ENCODE data around the gene CLCN7. TPM values are rescaled to one million over a fixed set of nuclear protein-coding genes. Genes with fewer than 3 reads are reported as not detected.
A peak's percentile ranks its signal among the peaks of the same experiment; 100 is the strongest.
"Not testable (repeated sequence)": the region's sequence is repeated elsewhere in the genome, so short reads cannot be mapped to it uniquely, and the experiment has no call there.

The CLCN7 gene
- total RNA-seq, 3 donors from 2014 or later (not counting 1 experiment from before 2014, with no cell fraction given) = 117 to 125 (median 118) TPM

DNA sequence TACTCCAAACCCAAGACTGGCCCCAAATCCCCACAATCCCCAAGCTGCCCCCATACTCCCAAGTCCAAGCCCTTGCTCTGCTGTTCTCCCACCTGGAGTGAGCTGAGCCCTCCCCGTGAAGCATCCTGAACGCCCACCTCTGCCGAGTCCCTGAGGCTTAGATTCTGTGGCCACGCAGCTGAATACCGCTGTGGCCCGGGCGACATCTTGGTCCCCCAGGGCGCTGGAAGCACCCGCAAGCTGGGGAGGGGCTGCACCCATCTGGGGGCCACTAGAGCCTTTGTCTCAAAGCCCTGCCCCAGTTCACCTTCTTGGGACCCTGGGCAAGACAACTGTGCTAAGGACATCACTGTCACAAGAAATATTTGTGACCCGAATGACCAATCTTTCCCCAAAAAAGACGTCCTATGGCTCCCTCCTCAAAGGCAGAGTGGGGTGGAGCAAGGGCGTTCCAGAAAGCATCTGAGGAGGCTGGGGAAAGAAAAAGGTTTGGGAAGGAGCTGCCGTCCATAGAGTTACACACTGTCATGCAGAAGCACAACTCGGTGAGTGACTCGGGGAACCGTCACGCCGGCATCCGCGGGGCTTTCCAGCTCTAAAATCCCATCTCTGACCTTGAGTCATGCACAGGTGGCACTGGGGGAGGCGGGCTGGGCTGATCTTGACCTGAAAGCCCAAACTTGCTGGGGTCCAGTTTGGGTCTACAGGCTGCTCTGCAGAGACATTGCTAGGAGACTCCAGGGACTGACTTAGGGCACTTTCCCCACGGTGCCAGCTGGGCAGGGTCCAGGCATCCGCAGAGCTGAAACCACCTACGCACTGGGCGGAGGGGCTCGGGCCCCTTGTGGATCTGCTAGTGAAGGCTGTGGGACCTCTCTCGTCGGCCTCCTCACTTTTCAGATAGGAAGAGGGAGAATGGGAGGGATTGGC lies 7.3 kb upstream of the CLCN7 start:
- Histone ChIP-seq H3K27me3 (ENCODE audit: control insufficient read depth, insufficient read depth, low read length) (no peaks in the 10 kb centered on the region), H3K36me3 (ENCODE audit: control insufficient read depth, insufficient read depth, low read length) (no peaks in the 10 kb centered on the region), H3K9me3 (ENCODE audit: control insufficient read depth, insufficient read depth, low read length) (no peaks in the 10 kb centered on the region), H3K4me1 (ENCODE audit: control insufficient read depth, insufficient read depth, low read length) (peaks cover 8% of the 10 kb centered on the region), H3K27ac (ENCODE audit: low read length) (no peak overlapping the region), H3K4me3 (ENCODE audit: low read length) (no peak overlapping the region)
- intact Hi-C loops (cut with micrococcal nuclease) = no loop called here
- H3K27ac Mint-ChIP-seq = no peak overlapping the region
- no peaks in the 10 kb centered on the region for H3K27me3 Mint-ChIP-seq (ENCODE audit: low read depth in 2 of 2)
- no peak overlapping the region for H3K4me3 Mint-ChIP-seq
- 93% methylated on average over 28 of the region's 28 CpGs for WGBS (ENCODE audit: insufficient coverage)
- H3K9me3 Mint-ChIP-seq = no peaks in the 10 kb centered on the region
- ATAC-seq (no peak), DNase-seq (no peak)
- no peaks in the 10 kb centered on the region for H3K36me3 Mint-ChIP-seq
- TF ChIP-seq, protein P1, sequence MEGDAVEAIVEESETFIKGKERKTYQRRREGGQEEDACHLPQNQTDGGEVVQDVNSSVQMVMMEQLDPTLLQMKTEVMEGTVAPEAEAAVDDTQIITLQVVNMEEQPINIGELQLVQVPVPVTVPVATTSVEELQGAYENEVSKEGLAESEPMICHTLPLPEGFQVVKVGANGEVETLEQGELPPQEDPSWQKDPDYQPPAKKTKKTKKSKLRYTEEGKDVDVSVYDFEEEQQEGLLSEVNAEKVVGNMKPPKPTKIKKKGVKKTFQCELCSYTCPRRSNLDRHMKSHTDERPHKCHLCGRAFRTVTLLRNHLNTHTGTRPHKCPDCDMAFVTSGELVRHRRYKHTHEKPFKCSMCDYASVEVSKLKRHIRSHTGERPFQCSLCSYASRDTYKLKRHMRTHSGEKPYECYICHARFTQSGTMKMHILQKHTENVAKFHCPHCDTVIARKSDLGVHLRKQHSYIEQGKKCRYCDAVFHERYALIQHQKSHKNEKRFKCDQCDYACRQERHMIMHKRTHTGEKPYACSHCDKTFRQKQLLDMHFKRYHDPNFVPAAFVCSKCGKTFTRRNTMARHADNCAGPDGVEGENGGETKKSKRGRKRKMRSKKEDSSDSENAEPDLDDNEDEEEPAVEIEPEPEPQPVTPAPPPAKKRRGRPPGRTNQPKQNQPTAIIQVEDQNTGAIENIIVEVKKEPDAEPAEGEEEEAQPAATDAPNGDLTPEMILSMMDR (IDR thresholded peaks at IDR 0.05) = no peak
- no peaks in the 10 kb centered on the region for H3K4me1 Mint-ChIP-seq

DNA sequence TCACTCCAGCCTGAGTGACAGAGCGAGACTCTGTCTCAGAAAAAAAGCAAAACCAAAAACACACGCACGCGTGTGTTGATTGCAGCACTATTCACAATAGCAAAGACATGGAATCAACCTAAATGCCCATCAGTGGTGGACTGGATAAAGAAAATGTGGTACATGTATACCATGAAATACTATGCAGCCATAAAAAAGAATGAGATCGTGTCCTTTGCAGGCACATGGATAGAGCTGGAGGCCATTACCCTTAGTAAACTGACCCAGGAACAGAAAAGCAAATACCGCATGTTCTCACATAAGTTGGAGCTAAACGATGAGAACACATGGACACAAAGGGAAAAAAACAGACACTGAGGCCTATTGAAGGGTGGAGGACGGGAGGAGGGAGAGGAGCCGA lies 4.1 kb upstream of the CLCN7 start:
- intact Hi-C loops (cut with micrococcal nuclease) = not testable (repeated sequence)
- H3K4me1 ChIP-seq (ENCODE audit: control insufficient read depth, insufficient read depth, low read length) = peaks cover 22% of the 10 kb centered on the region
- WGBS (ENCODE audit: insufficient coverage) = 97% methylated on average over 9 of the region's 9 CpGs

DNA sequence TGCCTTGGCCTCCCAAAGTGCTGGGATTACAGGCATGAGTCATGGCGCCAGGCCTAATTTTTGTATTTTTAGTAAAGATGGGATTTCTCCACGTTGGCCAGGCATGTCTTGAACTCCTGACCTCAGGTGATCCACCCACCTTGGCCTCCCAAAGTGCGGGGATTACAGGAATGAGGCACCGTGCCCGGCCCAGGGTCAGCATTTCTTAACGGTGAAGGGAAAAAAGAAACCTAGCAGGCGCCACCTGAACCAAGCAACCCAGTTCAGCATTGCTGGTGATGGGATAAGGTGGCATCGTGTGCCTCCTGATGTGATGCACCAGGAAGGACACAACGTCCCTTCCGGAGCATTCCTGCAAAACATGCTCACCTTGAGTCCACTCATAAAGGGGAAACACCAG lies 2.2 kb upstream of the CLCN7 start:
- DNase-seq (no peak), ATAC-seq (no peak)
- H3K27ac ChIP-seq (ENCODE audit: low read length) = no peak overlapping the region
- TF ChIP-seq, protein P1 (IDR thresholded peaks at IDR 0.05) = no peak
- Mint-ChIP-seq H3K27ac (no peak overlapping the region), H3K4me1 (peaks cover 0 to 16% of the 10 kb centered on the region in 2 donors), H3K27me3 (ENCODE audit: low read depth in 2 of 2) (no peaks in the 10 kb centered on the region), H3K36me3 (no peaks in the 10 kb centered on the region), H3K4me3 (peak overlapping the region; percentile 65), H3K9me3 (no peaks in the 10 kb centered on the region)
- H3K4me1 ChIP-seq (ENCODE audit: control insufficient read depth, insufficient read depth, low read length) = peaks cover 28% of the 10 kb centered on the region
- H3K27me3 ChIP-seq (ENCODE audit: control insufficient read depth, insufficient read depth, low read length) = no peaks in the 10 kb centered on the region
- intact Hi-C loops (cut with micrococcal nuclease) = no loop called here
- 98% methylated on average over 10 of the region's 10 CpGs for WGBS (ENCODE audit: insufficient coverage)
- H3K9me3 ChIP-seq (ENCODE audit: control insufficient read depth, insufficient read depth, low read length) = no peaks in the 10 kb centered on the region
- H3K4me3 ChIP-seq (ENCODE audit: low read length) = no peak overlapping the region
- H3K36me3 ChIP-seq (ENCODE audit: control insufficient read depth, insufficient read depth, low read length) = no peaks in the 10 kb centered on the region

More for the DNA sequence above, 4.1 kb upstream of the CLCN7 start:
- H3K4me1 Mint-ChIP-seq = peaks cover 0 to 10% of the 10 kb centered on the region in 2 donors
- not testable (repeated sequence) for H3K36me3 ChIP-seq (ENCODE audit: control insufficient read depth, insufficient read depth, low read length); H3K9me3 Mint-ChIP-seq; H3K4me3 ChIP-seq (ENCODE audit: low read length); H3K27me3 ChIP-seq (ENCODE audit: control insufficient read depth, insufficient read depth, low read length); H3K9me3 ChIP-seq (ENCODE audit: control insufficient read depth, insufficient read depth, low read length); H3K27me3 Mint-ChIP-seq (ENCODE audit: low read depth in 2 of 2); H3K27ac ChIP-seq (ENCODE audit: low read length); H3K27ac Mint-ChIP-seq; ATAC-seq; DNase-seq; H3K4me3 Mint-ChIP-seq; H3K36me3 Mint-ChIP-seq

DNA sequence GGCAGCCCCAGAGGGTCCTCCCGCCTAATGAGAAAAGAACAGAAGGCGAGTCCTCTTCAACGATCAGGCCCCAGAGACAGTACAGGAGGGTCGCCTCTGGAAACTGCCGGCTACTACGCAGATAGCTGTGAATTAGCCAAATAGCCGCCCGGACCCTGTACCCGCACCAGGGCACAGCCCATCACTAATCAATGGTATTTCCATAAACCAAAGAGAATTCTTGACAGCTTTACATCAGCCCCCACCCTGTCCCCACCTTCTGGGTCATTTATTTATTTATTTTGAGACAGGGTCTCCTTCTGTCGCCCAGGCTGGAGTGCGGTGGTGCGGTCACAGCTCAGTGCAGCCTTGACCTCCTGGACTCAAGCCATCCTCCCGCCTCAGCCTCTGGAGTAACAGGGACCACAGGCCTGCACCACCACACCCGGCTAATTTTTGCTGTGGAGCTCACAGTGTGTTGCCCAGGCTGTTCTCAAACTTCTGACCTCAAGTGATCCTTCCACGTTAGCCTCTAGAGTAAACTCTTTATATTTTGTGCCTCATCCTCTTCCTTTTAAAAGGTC lies 805 bp upstream of the CLCN7 start:
- Mint-ChIP-seq H3K4me3 (peak overlapping the region; percentile 80), H3K27ac (peak overlapping the region; percentile 67 to 86), H3K36me3 (no peaks in the 10 kb centered on the region), H3K4me1 (peaks cover 5 to 29% of the 10 kb centered on the region in 2 donors), H3K9me3 (no peaks in the 10 kb centered on the region), H3K27me3 (ENCODE audit: low read depth in 2 of 2) (no peaks in the 10 kb centered on the region)
- WGBS (ENCODE audit: insufficient coverage) = 70% methylated on average over 15 of the region's 15 CpGs
- ATAC-seq = no peak
- TF ChIP-seq, protein P1 (IDR thresholded peaks at IDR 0.05) = no peak
- Histone ChIP-seq H3K27ac (ENCODE audit: low read length) (peak overlapping the region; percentile 78), H3K36me3 (ENCODE audit: control insufficient read depth, insufficient read depth, low read length) (no peaks in the 10 kb centered on the region), H3K4me3 (ENCODE audit: low read length) (peak overlapping the region; percentile 58), H3K4me1 (ENCODE audit: control insufficient read depth, insufficient read depth, low read length) (peaks cover 35% of the 10 kb centered on the region), H3K9me3 (ENCODE audit: control insufficient read depth, insufficient read depth, low read length) (no peaks in the 10 kb centered on the region), H3K27me3 (ENCODE audit: control insufficient read depth, insufficient read depth, low read length) (no peaks in the 10 kb centered on the region)
- DNase-seq = no peak
- intact Hi-C loops (cut with micrococcal nuclease) = loop anchor here (1.0 to 2.0 kb wide), 2 partner anchors 18 to 137 kb away; partner anchors contain the start of genes CRAMP1, IFT140 and TELO2
